Panc1 (cell line): ENCODE results near the gene NBEAL1.

Source experiments
- CTCF ChIP-seq: fragments of 450-650 bp; IDR thresholded peaks from 2 replicates; pipeline ENCODE4 v1.5.1; 2017; ENCODE audit warnings: mild to moderate bottlenecking
- POLR2AphosphoS5 ChIP-seq: IDR thresholded peaks from 2 replicates; pipeline ENCODE4 v1.6.1; 2012; ENCODE audit warnings: mild to moderate bottlenecking, low read depth, low read length, moderate library complexity
- REST ChIP-seq, 2 experiments: IDR thresholded peaks; 2 replicates each; pipeline ENCODE4 v1.6.1; 2011 to 2012; ENCODE audit warnings: low read depth in 2 of 2, control low read depth in 1 of 2, low read length in 1 of 2, mild to moderate bottlenecking in 1 of 2, moderate library complexity in 1 of 2; ENCODE audit not compliant: insufficient read depth in 1 of 2

- TF ChIP-seq POLR2AphosphoS5 (no peak), CTCF (no peak), REST (IDR thresholded peaks at IDR 0.05; ENCODE audit: insufficient read depth in 1 of 2, low read depth in 2 of 2, low read length in 1 of 2) (no peak)
These were observed 37.9 kb downstream of the NBEAL1 start for GRCh38 chr2:203052539-203052938.
